ENCODE measurements around the gene SPACA6. TPM values are rescaled to one million over a fixed set of nuclear protein-coding genes. Genes with fewer than 3 reads are reported as not detected.
"Not testable (repeated sequence)": the region's sequence is repeated elsewhere in the genome, so short reads cannot be mapped to it uniquely, and the experiment has no call there.

SPACA6 gene
- total RNA-seq: 10 to 100 TPM; 10.2 to 11.0 TPM
- polyA plus RNA-seq: 1 to 10 TPM; 2.5 to 2.9 TPM

DNA sequence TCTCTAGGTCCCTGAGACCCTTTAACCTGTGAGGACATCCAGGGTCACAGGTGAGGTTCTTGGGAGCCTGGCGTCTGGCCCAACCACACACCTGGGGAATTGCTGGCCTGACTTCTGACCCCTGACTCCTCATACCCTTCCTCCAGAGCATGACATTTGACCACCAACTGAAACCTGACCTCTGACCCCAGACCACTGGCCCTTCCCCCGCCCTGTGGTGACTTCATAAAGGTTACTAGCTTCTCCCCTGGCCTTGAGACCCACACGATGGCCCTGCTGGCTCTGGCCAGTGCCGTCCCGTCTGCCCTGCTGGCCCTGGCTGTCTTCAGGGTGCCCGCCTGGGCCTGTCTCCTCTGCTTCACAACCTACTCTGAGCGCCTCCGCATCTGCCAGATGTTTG is at the start of gene SPACA6:
TSS of gene SPACA6 (plus strand) at position 71 of the 400 bp plus-strand sequence. CDS start at position 268, 197 bp downstream.
- peaks cover 5% of the 10 kb centered on the region in 2 donors for H3K36me3 Mint-ChIP-seq
- Histone ChIP-seq H3K27me3 (ENCODE audit: insufficient read depth, low read length) (no peaks in the 10 kb centered on the region), H3K9me3 (ENCODE audit: control insufficient read depth in 1 of 2, low read length in 2 of 2) (no peaks in the 10 kb centered on the region), H3K36me3 (ENCODE audit: insufficient read depth, low read length) (no peaks in the 10 kb centered on the region), H3K4me1 (ENCODE audit: insufficient read depth, low read length) (peaks cover 6% of the 10 kb centered on the region), H3K4me3 (ENCODE audit: low read length in 2 of 2) (no peak within 1 kb of the TSS), H3K27ac (ENCODE audit: low read depth, low read length) (no peak within 1 kb of the TSS)
- DNase-seq: no peak
- intact Hi-C loops (cut with micrococcal nuclease): no loop called here
- peak within 1 kb of the TSS in 5 of 8 donors; percentile 2 to 71 (median 36) for H3K4me3 Mint-ChIP-seq
- no peaks in the 10 kb centered on the region for H3K9me3 Mint-ChIP-seq
- ChIA-PET CTCF (ENCODE audit: partially characterized antibody) (no interaction called here), POLR2A (ENCODE audit: partially characterized antibody) (interaction anchor here (3.1 kb wide), 1 partner anchor 10 kb away, joined by 14 read pairs; no protein-coding TSS in a partner anchor)
- H3K4me1 Mint-ChIP-seq: peaks cover 9 to 24% (median 16%) of the 10 kb centered on the region in 4 donors
- H3K27ac Mint-ChIP-seq: peak within 1 kb of the TSS in 5 of 7 donors; percentile 49 to 85 (median 74)
- no peaks in the 10 kb centered on the region for H3K27me3 Mint-ChIP-seq

DNA sequence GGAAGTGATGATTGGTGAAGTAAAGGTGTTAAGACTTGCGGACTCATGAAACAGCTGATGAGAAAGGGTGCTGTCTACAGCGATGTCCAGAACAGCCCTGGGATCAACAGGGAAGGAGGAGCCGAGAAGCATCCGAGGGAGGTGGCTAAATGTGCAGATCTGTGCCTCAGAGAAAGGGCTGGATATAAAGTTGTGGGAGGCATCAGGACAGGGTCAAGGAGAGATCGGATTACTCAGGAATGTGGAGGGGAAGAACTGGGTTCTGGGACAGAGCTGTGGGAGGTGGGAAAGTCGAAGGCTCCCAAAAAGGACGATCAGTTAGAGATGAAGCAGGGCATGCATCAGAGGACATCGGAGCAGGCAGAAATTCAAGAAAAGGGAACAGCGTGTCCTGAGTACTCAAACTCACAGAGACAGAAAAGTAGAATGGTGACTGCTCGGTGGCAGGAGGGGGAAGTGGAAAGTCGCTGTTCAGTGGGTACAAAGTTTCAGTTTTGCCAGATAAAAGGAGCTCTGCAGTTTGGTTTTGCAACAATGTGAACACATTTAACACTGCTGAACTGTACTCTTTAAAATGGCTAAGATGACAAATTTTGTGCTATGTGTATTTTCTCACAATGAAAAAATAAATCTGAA is 48.4 kb upstream of the SPACA6 start:
- Histone ChIP-seq H3K4me1 (ENCODE audit: insufficient read depth, low read length) (no peaks in the 10 kb centered on the region), H3K9me3 (ENCODE audit: control insufficient read depth in 1 of 2, low read length in 2 of 2) (no peaks in the 10 kb centered on the region), H3K27ac (ENCODE audit: low read depth, low read length) (no peak overlapping the region), H3K4me3 (ENCODE audit: low read length in 2 of 2) (no peak overlapping the region), H3K36me3 (ENCODE audit: insufficient read depth, low read length) (no peaks in the 10 kb centered on the region), H3K27me3 (ENCODE audit: insufficient read depth, low read length) (no peaks in the 10 kb centered on the region)
- no peak for DNase-seq
- Mint-ChIP-seq H3K27me3 (peaks cover 17 to 36% of the 10 kb centered on the region in 2 donors), H3K36me3 (no peaks in the 10 kb centered on the region), H3K4me1 (peaks cover 0 to 2% (median 0%) of the 10 kb centered on the region in 4 donors), H3K9me3 (peaks cover 0 to 2% (median 0%) of the 10 kb centered on the region in 8 donors), H3K4me3 (no peak overlapping the region), H3K27ac (peak overlapping the region in 2 of 7 donors; percentile 7 to 39)
- intact Hi-C loops (cut with micrococcal nuclease): no loop called here
- CTCF ChIA-PET (ENCODE audit: partially characterized antibody): interaction anchor here (0.6 to 2.2 kb wide), 3 partner anchors 10 to 15 kb away, joined by 3 to 9 read pairs (median 5); no protein-coding TSS in a partner anchor
- POLR2A ChIA-PET (ENCODE audit: partially characterized antibody): no interaction called here

- H3K4me1 ChIP-seq (ENCODE audit: insufficient read depth, low read length); intact Hi-C loops (cut with micrococcal nuclease); H3K36me3 Mint-ChIP-seq; DNase-seq; POLR2A ChIA-PET (ENCODE audit: partially characterized antibody); H3K4me3 ChIP-seq (ENCODE audit: low read length in 2 of 2); H3K4me1 Mint-ChIP-seq; H3K4me3 Mint-ChIP-seq; H3K9me3 Mint-ChIP-seq; H3K36me3 ChIP-seq (ENCODE audit: insufficient read depth, low read length); H3K27me3 ChIP-seq (ENCODE audit: insufficient read depth, low read length); H3K27ac ChIP-seq (ENCODE audit: low read depth, low read length); H3K9me3 ChIP-seq (ENCODE audit: control insufficient read depth in 1 of 2, low read length in 2 of 2); H3K27ac Mint-ChIP-seq: not testable (repeated sequence)
- peaks cover 23 to 28% of the 10 kb centered on the region in 2 donors for H3K27me3 Mint-ChIP-seq
- CTCF ChIA-PET (ENCODE audit: partially characterized antibody): interaction anchor here (3.0 kb wide), 1 partner anchor 12 kb away, joined by 18 read pairs; no protein-coding TSS in a partner anchor
These were observed 46.4 kb upstream of the SPACA6 start, which contains the start of gene SIGLEC14 for GRCh38 chr19:51646730-51647129. Gene SIGLEC14, minus strand, starts transcription at chr19:51646825. Its CDS starts 66 bp downstream, at chr19:51646759.

GRCh38 chr19:51647318-51647717 is 45.8 kb upstream of the SPACA6 start:
- H3K27ac Mint-ChIP-seq: no peak overlapping the region
- intact Hi-C loops (cut with micrococcal nuclease): no loop called here
- H3K4me3 Mint-ChIP-seq: no peak overlapping the region
- Histone ChIP-seq H3K4me1 (ENCODE audit: insufficient read depth, low read length) (no peaks in the 10 kb centered on the region), H3K27me3 (ENCODE audit: insufficient read depth, low read length) (no peaks in the 10 kb centered on the region), H3K4me3 (ENCODE audit: low read length in 2 of 2) (no peak overlapping the region), H3K9me3 (ENCODE audit: control insufficient read depth in 1 of 2, low read length in 2 of 2) (no peaks in the 10 kb centered on the region), H3K27ac (ENCODE audit: low read depth, low read length) (no peak overlapping the region), H3K36me3 (ENCODE audit: insufficient read depth, low read length) (no peaks in the 10 kb centered on the region)
- no peak for DNase-seq
- peaks cover 0 to 2% (median 0%) of the 10 kb centered on the region in 8 donors for H3K9me3 Mint-ChIP-seq
- ChIA-PET POLR2A (ENCODE audit: partially characterized antibody) (no interaction called here), CTCF (ENCODE audit: partially characterized antibody) (interaction anchor here (3.0 kb wide), 1 partner anchor 11 kb away, joined by 18 read pairs; no protein-coding TSS in a partner anchor)
- peaks cover 23 to 29% of the 10 kb centered on the region in 2 donors for H3K27me3 Mint-ChIP-seq
- H3K36me3 Mint-ChIP-seq: no peaks in the 10 kb centered on the region
- H3K4me1 Mint-ChIP-seq: peaks cover 0 to 2% (median 0%) of the 10 kb centered on the region in 4 donors

GRCh38 chr19:51651216-51651846 is 41.8 kb upstream of the SPACA6 start:
- H3K4me1 Mint-ChIP-seq: no peaks in the 10 kb centered on the region
- H3K4me1 ChIP-seq (ENCODE audit: insufficient read depth, low read length): no peaks in the 10 kb centered on the region
- intact Hi-C loops (cut with micrococcal nuclease): no loop called here
- no peaks in the 10 kb centered on the region for H3K36me3 ChIP-seq (ENCODE audit: insufficient read depth, low read length)
- no peak for DNase-seq
- H3K27ac Mint-ChIP-seq: no peak overlapping the region
- H3K27me3 Mint-ChIP-seq: peaks cover 17 to 25% of the 10 kb centered on the region in 2 donors
- H3K4me3 Mint-ChIP-seq: no peak overlapping the region
- CTCF ChIA-PET (ENCODE audit: partially characterized antibody): no interaction called here
- peaks cover 0 to 3% (median 0%) of the 10 kb centered on the region in 8 donors for H3K9me3 Mint-ChIP-seq
- POLR2A ChIA-PET (ENCODE audit: partially characterized antibody): no interaction called here
- H3K27ac ChIP-seq (ENCODE audit: low read depth, low read length): no peak overlapping the region
- H3K4me3 ChIP-seq (ENCODE audit: low read length in 2 of 2): no peak overlapping the region
- no peaks in the 10 kb centered on the region for H3K27me3 ChIP-seq (ENCODE audit: insufficient read depth, low read length)
- H3K9me3 ChIP-seq (ENCODE audit: control insufficient read depth in 1 of 2, low read length in 2 of 2): no peaks in the 10 kb centered on the region
- no peaks in the 10 kb centered on the region for H3K36me3 Mint-ChIP-seq

DNA sequence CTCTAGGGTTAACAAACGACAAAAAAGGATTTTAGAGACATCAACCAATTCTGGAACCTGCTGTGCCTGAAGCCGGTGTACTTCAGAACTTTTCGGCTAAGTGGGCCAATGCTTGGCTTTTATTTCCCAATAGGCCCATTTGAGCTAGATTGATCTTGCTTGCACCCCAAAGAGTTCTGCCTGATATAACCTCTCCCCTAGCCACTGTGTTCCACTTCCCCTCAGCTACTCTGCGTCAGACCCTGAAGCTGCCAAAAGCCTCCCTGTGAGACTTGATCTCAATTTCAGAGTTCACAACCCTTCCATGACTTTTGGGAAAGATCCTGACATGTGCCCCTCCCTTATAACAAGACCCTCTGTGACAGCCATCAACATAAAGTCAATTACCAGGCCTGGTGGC is 40.9 kb upstream of the SPACA6 start:
- no peaks in the 10 kb centered on the region for H3K36me3 Mint-ChIP-seq
- H3K27ac Mint-ChIP-seq: no peak overlapping the region
- Histone ChIP-seq H3K4me3 (ENCODE audit: low read length in 2 of 2) (no peak overlapping the region), H3K27me3 (ENCODE audit: insufficient read depth, low read length) (no peaks in the 10 kb centered on the region), H3K36me3 (ENCODE audit: insufficient read depth, low read length) (no peaks in the 10 kb centered on the region), H3K9me3 (ENCODE audit: control insufficient read depth in 1 of 2, low read length in 2 of 2) (no peaks in the 10 kb centered on the region), H3K27ac (ENCODE audit: low read depth, low read length) (no peak overlapping the region), H3K4me1 (ENCODE audit: insufficient read depth, low read length) (peaks cover 3% of the 10 kb centered on the region)
- DNase-seq: no peak
- no peak overlapping the region for H3K4me3 Mint-ChIP-seq
- peaks cover 0 to 3% (median 0%) of the 10 kb centered on the region in 8 donors for H3K9me3 Mint-ChIP-seq
- H3K4me1 Mint-ChIP-seq: peaks cover 5 to 6% (median 6%) of the 10 kb centered on the region in 4 donors
- ChIA-PET POLR2A (ENCODE audit: partially characterized antibody) (no interaction called here), CTCF (ENCODE audit: partially characterized antibody) (no interaction called here)
- peaks cover 19 to 30% of the 10 kb centered on the region in 2 donors for H3K27me3 Mint-ChIP-seq
- intact Hi-C loops (cut with micrococcal nuclease): no loop called here

- Histone ChIP-seq H3K4me1 (ENCODE audit: insufficient read depth, low read length) (peaks cover 3% of the 10 kb centered on the region), H3K4me3 (ENCODE audit: low read length in 2 of 2) (no peak overlapping the region), H3K9me3 (ENCODE audit: control insufficient read depth in 1 of 2, low read length in 2 of 2) (no peaks in the 10 kb centered on the region), H3K27ac (ENCODE audit: low read depth, low read length) (no peak overlapping the region), H3K27me3 (ENCODE audit: insufficient read depth, low read length) (no peaks in the 10 kb centered on the region), H3K36me3 (ENCODE audit: insufficient read depth, low read length) (no peaks in the 10 kb centered on the region)
- POLR2A ChIA-PET (ENCODE audit: partially characterized antibody): no interaction called here
- peaks cover 5 to 6% (median 6%) of the 10 kb centered on the region in 4 donors for H3K4me1 Mint-ChIP-seq
- CTCF ChIA-PET (ENCODE audit: partially characterized antibody): interaction anchor here (0.6 kb wide), 1 partner anchor 44 kb away, joined by 3 read pairs; no protein-coding TSS in a partner anchor
- intact Hi-C loops (cut with micrococcal nuclease): no loop called here
- H3K27ac Mint-ChIP-seq: no peak overlapping the region
- peaks cover 0 to 3% (median 0%) of the 10 kb centered on the region in 8 donors for H3K9me3 Mint-ChIP-seq
- no peak for DNase-seq
- H3K4me3 Mint-ChIP-seq: no peak overlapping the region
- peaks cover 17 to 30% of the 10 kb centered on the region in 2 donors for H3K27me3 Mint-ChIP-seq
- no peaks in the 10 kb centered on the region for H3K36me3 Mint-ChIP-seq
These were observed 40.0 kb upstream of the SPACA6 start for GRCh38 chr19:51653162-51653561.
